A673 (cell line): ENCODE results near the gene UTP14C.

Experiments used
- CTCF ChIP-seq: fragments of 300-800, 200-600 bp; sonication (generic); conservative IDR thresholded peaks from 2 replicates; pipeline ENCODE4 v1.5.1; 2017; ENCODE audit warnings: low read depth, mild to moderate bottlenecking, antibody characterized with exemption, low read length, moderate library complexity, mixed read lengths
- EZH2 ChIP-seq: fragments of 200-600 bp; sonication (generic); IDR thresholded peaks from 2 replicates; pipeline ENCODE4 v1.6.1; 2017; ENCODE audit warnings: borderline replicate concordance, low read depth, mild to moderate bottlenecking, mixed read lengths, antibody characterized with exemption, low read length; ENCODE audit not compliant: poor library complexity, severe bottlenecking

- no peak for TF ChIP-seq CTCF
- no peak for TF ChIP-seq EZH2
Observed at GRCh38 chr13:51999510-51999911, 25.0 kb upstream of the UTP14C start.
